Sigmoid colon (tissue), 7 donors: ENCODE data around the gene NAALADL2. TPM values are rescaled to one million over a fixed set of nuclear protein-coding genes. Genes with fewer than 3 reads are reported as not detected.

Source experiments
- DNase-seq: peaks from one replicate; pipeline ENCODE4 v3.0.0-alpha.2; 2019
- H3K27ac ChIP-seq, 4 donors: fragments of 200-600 bp; sonication (generic); one replicate each; pipeline ENCODE4 v1.5.1; 2016 to 2019; ENCODE audit warnings: mild to moderate bottlenecking in 1 of 4
- H3K27me3 ChIP-seq, 3 donors: fragments of 200-600 bp; sonication (generic); one replicate each; pipeline ENCODE4 v1.5.1; 2019; ENCODE audit warnings: mild to moderate bottlenecking in 1 of 3
- H3K36me3 ChIP-seq, 4 donors: fragments of 200-600 bp; sonication (generic); one replicate each; pipeline ENCODE4 v1.5.1; 2016 to 2019
- H3K4me1 ChIP-seq, 4 donors: fragments of 200-600 bp; sonication (generic); one replicate each; pipeline ENCODE4 v1.5.1; 2017 to 2019
- H3K4me3 ChIP-seq, 4 donors: fragments of 200-600 bp; sonication (generic); one replicate each; pipeline ENCODE4 v1.5.1; 2017 to 2019; ENCODE audit warnings: mild to moderate bottlenecking in 2 of 4, moderate library complexity in 1 of 4
- H3K9me3 ChIP-seq, 4 donors: fragments of 200-600 bp in 3 of 4; sonication (generic) in 3 of 4; one replicate each; pipeline versions ENCODE4 v1.5.1 to v1.6.1; 2013 to 2019
- CTCF ChIP-seq, 4 experiments: fragments of 450-650 bp in 3 of 4; fragments of 200-600 bp in 1 of 4; IDR thresholded peaks; one replicate each; pipeline ENCODE4 v1.5.1; 2016 to 2019; ENCODE audit warnings: antibody characterized with exemption in 4 of 4, mild to moderate bottlenecking in 3 of 4, moderate library complexity in 2 of 4
- EP300 ChIP-seq, 4 donors: sonication (generic); formaldehyde crosslinking; IDR thresholded peaks; one replicate each; pipeline ENCODE4 v1.6.1; 2017; ENCODE audit warnings: antibody characterized with exemption in 4 of 4
- POLR2A ChIP-seq, 2 donors: fragments of 450-650 bp; IDR thresholded peaks; one replicate each; pipeline ENCODE4 v1.6.1; 2016; ENCODE audit warnings: antibody characterized with exemption in 2 of 2, mild to moderate bottlenecking in 2 of 2, moderate library complexity in 2 of 2
- POLR2AphosphoS5 ChIP-seq, 4 donors: sonication (generic); formaldehyde crosslinking; IDR thresholded peaks; one replicate each; pipeline ENCODE4 v1.6.1; 2017; ENCODE audit warnings: antibody characterized with exemption in 4 of 4
- WGBS, 2 donors: extraction: QIAGEN DNeasy Blood & Tissue Kit; methylation state at CpG; one replicate each; pipeline ENCODE4 v1.1.7; 2013; 5-methylcytosine and 5-hydroxymethylcytosine counted together
- intact Hi-C: fragments of 100-400 bp; cut with DNase I; formaldehyde crosslinking; loops from one replicate; pipeline ENCODE4 v1.15.1; 2023
- polyA plus RNA-seq, 3 donors: library from polyadenylated mRNA; stranded (reverse); fragments of 200-250 nt; gene quantifications; one replicate each; pipeline ENCODE4 v1.2.3, GENCODE V29; 2013
- total RNA-seq, 4 donors: library from RNA; depleted of rRNA; stranded (reverse); fragments of >200 nt; gene quantifications; one replicate each; pipeline ENCODE4 v1.1.0, GENCODE V29; 2016
- donor health status: healthy with polysubstance abuse.
- donor health status: Bipolar disorder and iron deficiency.
- donor health status: healthy.

The NAALADL2 gene
- total and polyA plus RNA-seq, 7 donors: 0.46 to 18.5 (median 6.0) TPM

DNA sequence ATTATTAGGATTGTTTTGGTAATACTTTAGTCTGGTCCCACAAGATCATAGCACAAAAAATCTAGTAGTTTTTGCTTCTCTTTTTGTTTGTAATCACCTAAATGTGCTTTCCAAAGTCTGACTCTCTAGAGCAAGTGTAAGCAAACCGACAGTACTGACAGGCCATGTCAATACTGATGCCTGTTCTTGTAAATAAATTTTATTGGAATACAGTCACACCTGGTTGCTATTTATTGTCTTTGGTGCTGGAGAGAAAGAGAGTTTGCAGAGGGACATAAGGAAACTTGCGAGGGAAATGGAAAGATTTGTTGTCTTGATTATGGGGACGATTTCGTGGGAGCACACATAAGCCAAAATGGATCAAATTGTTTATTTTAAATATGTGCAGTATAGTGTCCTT lies 77.5 kb downstream of the NAALADL2 start:
- Histone ChIP-seq H3K27me3 (no peaks in the 10 kb centered on the region), H3K27ac (no peak overlapping the region), H3K9me3 (no peaks in the 10 kb centered on the region), H3K4me3 (no peak overlapping the region), H3K4me1 (no peaks in the 10 kb centered on the region), H3K36me3 (no peaks in the 10 kb centered on the region)
- TF ChIP-seq POLR2AphosphoS5 (IDR thresholded peaks at IDR 0.05) (no peak), CTCF (IDR thresholded peaks at IDR 0.05) (no peak), EP300 (IDR thresholded peaks at IDR 0.05) (no peak), POLR2A (IDR thresholded peaks at IDR 0.05) (no peak)
- intact Hi-C loops: no loop called here
- WGBS, 2 donors: 32 to 76% methylated on average over 4 of the region's 4 CpGs
- DNase-seq: no peak

DNA sequence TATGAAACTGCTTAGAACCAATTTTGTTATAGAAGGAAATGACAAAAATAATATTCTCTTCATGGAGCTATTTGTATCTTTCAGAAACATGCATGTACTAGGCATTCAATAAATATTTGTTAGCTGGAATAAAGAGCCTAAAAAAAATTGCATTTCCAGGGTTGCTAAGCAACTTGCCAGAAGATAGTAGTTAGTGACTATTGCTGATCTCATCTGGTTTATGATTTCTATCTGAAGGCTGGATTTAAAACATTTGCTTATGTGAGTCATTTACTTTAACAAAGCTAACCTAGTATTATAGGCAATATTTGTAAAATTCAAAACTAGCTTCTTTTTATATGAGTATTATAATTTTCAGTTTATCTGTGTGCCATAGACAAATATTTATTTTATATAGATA lies 78.3 kb downstream of the NAALADL2 start:
- H3K4me3 ChIP-seq: no peak overlapping the region
- H3K9me3 ChIP-seq: no peaks in the 10 kb centered on the region
- no peak overlapping the region for H3K27ac ChIP-seq
- no peaks in the 10 kb centered on the region for H3K4me1 ChIP-seq
- TF ChIP-seq POLR2AphosphoS5 (IDR thresholded peaks at IDR 0.05) (no peak), CTCF (IDR thresholded peaks at IDR 0.05) (no peak), EP300 (IDR thresholded peaks at IDR 0.05) (no peak), POLR2A (IDR thresholded peaks at IDR 0.05) (no peak)
- intact Hi-C loops: no loop called here
- no peak for DNase-seq
- H3K27me3 ChIP-seq: no peaks in the 10 kb centered on the region
- H3K36me3 ChIP-seq: no peaks in the 10 kb centered on the region

- Histone ChIP-seq H3K4me3 (no peak overlapping the region), H3K9me3 (no peaks in the 10 kb centered on the region), H3K27me3 (no peaks in the 10 kb centered on the region), H3K4me1 (no peaks in the 10 kb centered on the region), H3K36me3 (no peaks in the 10 kb centered on the region), H3K27ac (no peak overlapping the region)
- intact Hi-C loops: no loop called here
- 92 to 96% methylated on average over 4 of the region's 4 CpGs for WGBS, 2 donors
- DNase-seq: no peak
- no peak for TF ChIP-seq CTCF (IDR thresholded peaks at IDR 0.05)
- TF ChIP-seq EP300 (IDR thresholded peaks at IDR 0.05): no peak
- no peak for TF ChIP-seq POLR2A (IDR thresholded peaks at IDR 0.05)
- no peak for TF ChIP-seq POLR2AphosphoS5 (IDR thresholded peaks at IDR 0.05)
These were observed 79.0 kb downstream of the NAALADL2 start for GRCh38 chr3:174938102-174938501.

DNA sequence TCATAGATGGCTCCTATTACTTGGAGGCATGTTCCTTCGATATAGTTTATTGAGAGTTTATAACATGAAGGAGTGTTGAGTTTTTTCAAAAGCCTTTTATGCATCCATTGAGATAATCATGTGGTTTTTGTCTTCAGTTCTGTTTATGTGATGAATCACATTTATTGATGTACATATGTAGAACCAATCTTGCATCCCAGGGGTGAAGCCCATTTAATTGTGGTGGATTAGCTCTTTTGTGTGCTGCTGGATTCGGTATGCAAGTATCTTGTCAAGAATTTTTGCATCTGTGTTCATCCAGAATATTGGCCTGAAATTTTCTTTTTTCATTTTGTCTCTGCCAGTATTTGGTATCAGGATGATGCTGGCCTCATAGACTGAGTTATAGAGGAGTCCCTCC lies 81.0 kb downstream of the NAALADL2 start:
- H3K27ac ChIP-seq: no peak overlapping the region
- no peaks in the 10 kb centered on the region for H3K4me1 ChIP-seq
- TF ChIP-seq POLR2A (IDR thresholded peaks at IDR 0.05) (no peak), EP300 (IDR thresholded peaks at IDR 0.05) (no peak), POLR2AphosphoS5 (IDR thresholded peaks at IDR 0.05) (no peak), CTCF (IDR thresholded peaks at IDR 0.05) (no peak)
- no peaks in the 10 kb centered on the region for H3K27me3 ChIP-seq
- no peak for DNase-seq
- 86 to 91% methylated on average over 2 of the region's 2 CpGs for WGBS, 2 donors
- intact Hi-C loops: no loop called here
- H3K4me3 ChIP-seq: no peak overlapping the region
- no peaks in the 10 kb centered on the region for H3K9me3 ChIP-seq
- H3K36me3 ChIP-seq: no peaks in the 10 kb centered on the region

- Histone ChIP-seq H3K27ac (no peak overlapping the region), H3K4me1 (peaks cover 0 to 15% (median 12%) of the 10 kb centered on the region in 4 donors), H3K9me3 (no peaks in the 10 kb centered on the region), H3K4me3 (no peak overlapping the region), H3K27me3 (no peaks in the 10 kb centered on the region), H3K36me3 (no peaks in the 10 kb centered on the region)
- no peak for TF ChIP-seq CTCF (IDR thresholded peaks at IDR 0.05)
- no peak for TF ChIP-seq EP300 (IDR thresholded peaks at IDR 0.05)
- TF ChIP-seq POLR2AphosphoS5 (IDR thresholded peaks at IDR 0.05): no peak
- no peak for TF ChIP-seq POLR2A (IDR thresholded peaks at IDR 0.05)
- intact Hi-C loops: no loop called here
- DNase-seq: no peak
- 84 to 90% methylated on average over 2 of the region's 2 CpGs for WGBS, 2 donors
These were observed 86.1 kb downstream of the NAALADL2 start for GRCh38 chr3:174945276-174945675.
